HEK293 (cell line): ENCODE results near the gene KCNJ14.

Experiments
- CTCF ChIA-PET: fragments of 350-600 bp; formaldehyde crosslinking; extraction: SDS; loops from one replicate; lab custom pipeline; 2021; ENCODE audit warnings: antibody characterized with exemption; lab: Yijun Ruan, JAX
- POLR2A ChIA-PET: fragments of 300-600 bp; formaldehyde crosslinking; extraction: SDS; loops from one replicate; lab custom pipeline; 2020; ENCODE audit warnings: antibody characterized with exemption, inconsistent platforms; lab: Yijun Ruan, JAX
- H3K27ac ChIP-seq: fragments of 200-500 bp; sonication (Bioruptor generic); 2 replicates; pipeline ENCODE4 v1.5.1; 2014; ENCODE audit warnings: low read depth, low read length, control low read depth, inconsistent platforms; ENCODE audit errors: extremely low read depth
- H3K36me3 ChIP-seq, 2 experiments: fragments of 200-500 bp in 1 of 2; sonication (Bioruptor generic) in 1 of 2; 1 replicate in 1 of 2; 2 replicates in 1 of 2; pipeline ENCODE4 v1.5.1; 2014 to 2017; ENCODE audit warnings: inconsistent platforms in 2 of 2, low read length in 2 of 2; ENCODE audit not compliant: control insufficient read depth in 2 of 2, insufficient read depth in 1 of 2
- H3K4me1 ChIP-seq: fragments of 200-500 bp; sonication (Bioruptor generic); 2 replicates; pipeline ENCODE4 v1.5.1; 2014; ENCODE audit warnings: mild to moderate bottlenecking, low read length, inconsistent platforms; ENCODE audit not compliant: control insufficient read depth, insufficient read depth
- H3K4me3 ChIP-seq: 2 replicates; pipeline ENCODE4 v1.5.1; 2011; ENCODE audit warnings: low read depth, mild to moderate bottlenecking, control low read depth, low read length, moderate library complexity
- H3K9me3 ChIP-seq: fragments of 200-500 bp; sonication (Bioruptor generic); 2 replicates; pipeline ENCODE4 v1.5.1; 2014; ENCODE audit warnings: low read depth, low read length, inconsistent platforms; ENCODE audit not compliant: control insufficient read depth, insufficient read depth
- GFI1B ChIP-seq: fragments of 450-650 bp; formaldehyde crosslinking; IDR thresholded peaks from 2 replicates; pipeline ENCODE4 v1.5.1; 2016; ENCODE audit warnings: missing biosample characterization, missing genetic modification characterization
- GLI4 ChIP-seq: fragments of 450-650 bp; formaldehyde crosslinking; IDR thresholded peaks from 2 replicates; pipeline ENCODE4 v1.5.1; 2016; ENCODE audit warnings: missing biosample characterization, missing genetic modification characterization
- GLIS1 ChIP-seq: fragments of 450-650 bp; formaldehyde crosslinking; IDR thresholded peaks from 2 replicates; pipeline ENCODE4 v1.5.1; 2016; ENCODE audit warnings: missing biosample characterization, missing genetic modification characterization
- INSM2 ChIP-seq: fragments of 450-650 bp; formaldehyde crosslinking; IDR thresholded peaks from 2 replicates; pipeline ENCODE4 v1.5.1; 2016; ENCODE audit warnings: missing biosample characterization, missing genetic modification characterization
- OSR2 ChIP-seq: fragments of 450-650 bp; formaldehyde crosslinking; IDR thresholded peaks from 2 replicates; pipeline ENCODE4 v1.5.1; 2016; ENCODE audit warnings: missing biosample characterization, missing genetic modification characterization
- ZBTB11 ChIP-seq: fragments of 450-650 bp; formaldehyde crosslinking; conservative IDR thresholded peaks from 2 replicates; pipeline ENCODE4 v1.5.1; 2016; ENCODE audit warnings: low read depth, missing biosample characterization, missing genetic modification characterization
- ZBTB20 ChIP-seq: fragments of 450-650 bp; formaldehyde crosslinking; IDR thresholded peaks from 2 replicates; pipeline ENCODE4 v1.5.1; 2016; ENCODE audit warnings: missing biosample characterization, missing genetic modification characterization
- ZFHX2 ChIP-seq: fragments of 450-650 bp; formaldehyde crosslinking; conservative IDR thresholded peaks from 2 replicates; pipeline ENCODE4 v1.5.1; 2016; ENCODE audit warnings: missing biosample characterization, missing genetic modification characterization
- ZFP37 ChIP-seq: fragments of 450-650 bp; formaldehyde crosslinking; IDR thresholded peaks from 2 replicates; pipeline ENCODE4 v1.5.1; 2016; ENCODE audit warnings: missing biosample characterization, missing genetic modification characterization
- ZIC2 ChIP-seq: fragments of 450-650 bp; formaldehyde crosslinking; IDR thresholded peaks from 2 replicates; pipeline ENCODE4 v1.5.1; 2016; ENCODE audit warnings: missing biosample characterization, missing genetic modification characterization
- ZNF132 ChIP-seq: fragments of 450-650 bp; formaldehyde crosslinking; IDR thresholded peaks from 2 replicates; pipeline ENCODE4 v1.5.1; 2017; ENCODE audit warnings: missing biosample characterization, missing genetic modification characterization, borderline replicate concordance
- ZNF133 ChIP-seq: fragments of 450-650 bp; formaldehyde crosslinking; IDR thresholded peaks from 2 replicates; pipeline ENCODE4 v1.5.1; 2016; ENCODE audit warnings: missing biosample characterization, missing genetic modification characterization
- ZNF140 ChIP-seq: fragments of 450-650 bp; formaldehyde crosslinking; IDR thresholded peaks from 2 replicates; pipeline ENCODE4 v1.5.1; 2016; ENCODE audit warnings: missing biosample characterization, missing genetic modification characterization
- ZNF184 ChIP-seq: fragments of 450-650 bp; IDR thresholded peaks from 2 replicates; pipeline ENCODE4 v1.5.1; 2018; ENCODE audit warnings: missing biosample characterization, mild to moderate bottlenecking, missing genetic modification characterization
- ZNF24 ChIP-seq: fragments of 450-650 bp; formaldehyde crosslinking; IDR thresholded peaks from 2 replicates; pipeline ENCODE4 v1.5.1; 2016; ENCODE audit warnings: missing biosample characterization, missing genetic modification characterization
- ZNF26 ChIP-seq: fragments of 450-650 bp; formaldehyde crosslinking; IDR thresholded peaks from 2 replicates; pipeline ENCODE4 v1.5.1; 2016; ENCODE audit warnings: missing biosample characterization, missing genetic modification characterization
- ZNF362 ChIP-seq: fragments of 450-650 bp; formaldehyde crosslinking; IDR thresholded peaks from 2 replicates; pipeline ENCODE4 v1.5.1; 2016; ENCODE audit warnings: missing biosample characterization, missing genetic modification characterization
- ZNF394 ChIP-seq: fragments of 450-650 bp; formaldehyde crosslinking; IDR thresholded peaks from 2 replicates; pipeline ENCODE4 v1.5.1; 2016; ENCODE audit warnings: missing biosample characterization, missing genetic modification characterization, mild to moderate bottlenecking, moderate library complexity, borderline replicate concordance
- ZNF48 ChIP-seq: fragments of 450-650 bp; formaldehyde crosslinking; IDR thresholded peaks from 2 replicates; pipeline ENCODE4 v1.5.1; 2016; ENCODE audit warnings: missing biosample characterization, missing genetic modification characterization
- ZNF645 ChIP-seq: fragments of 450-650 bp; formaldehyde crosslinking; IDR thresholded peaks from 2 replicates; pipeline ENCODE4; 2016; ENCODE audit warnings: missing biosample characterization, missing genetic modification characterization
- ZNF76 ChIP-seq: fragments of 450-650 bp; formaldehyde crosslinking; IDR thresholded peaks from 2 replicates; pipeline ENCODE4; 2016; ENCODE audit warnings: low read depth, missing biosample characterization, missing genetic modification characterization, borderline replicate concordance
- ZNF776 ChIP-seq: fragments of 450-650 bp; formaldehyde crosslinking; IDR thresholded peaks from 2 replicates; pipeline ENCODE4 v1.5.0; 2017; ENCODE audit warnings: missing biosample characterization, missing genetic modification characterization, borderline replicate concordance
- ZSCAN23 ChIP-seq: fragments of 450-650 bp; formaldehyde crosslinking; IDR thresholded peaks from 2 replicates; pipeline ENCODE4 v1.5.1; 2016; ENCODE audit warnings: missing biosample characterization, missing genetic modification characterization
- ZSCAN5A ChIP-seq: fragments of 450-650 bp; formaldehyde crosslinking; IDR thresholded peaks from 2 replicates; pipeline ENCODE4 v1.5.1; 2016; ENCODE audit warnings: missing biosample characterization, missing genetic modification characterization

KCNJ14 gene

GRCh38 chr19:48510421-48511268 is 55.3 kb downstream of the KCNJ14 start (continued):
- TF ChIP-seq ZNF76 (tag by site-specific recombination) (peak; percentile 99), ZNF140 (tag by site-specific recombination) (no peak), ZNF26 (no peak), ZSCAN23 (tag by site-specific recombination) (no peak), ZNF362 (tag by site-specific recombination) (no peak), ZBTB11 (no peak; the same call in 1 of the 2 replicates), OSR2 (tag by site-specific recombination) (no peak)
- TF ChIP-seq, all 188 proteins: peak for 11

- POLR2A ChIA-PET = interaction anchor here (0.7 kb wide), 1 partner anchor 42 kb away, joined by 4 read pairs; no protein-coding TSS in a partner anchor
- CTCF ChIA-PET = interaction anchor here (8.2 kb wide), 1 partner anchor 74 kb away, joined by 272 read pairs; no protein-coding TSS in a partner anchor
- Histone ChIP-seq H3K9me3 (no peaks in the 10 kb centered on the region), H3K4me3 (peak overlapping the region; percentile 8), H3K4me1 (no peaks in the 10 kb centered on the region), H3K27ac (no peak overlapping the region), H3K36me3 (no peaks in the 10 kb centered on the region)
- TF ChIP-seq ZFP37 (tag by site-specific recombination) (no peak), GFI1B (tag by site-specific recombination) (no peak), ZNF24 (tag by site-specific recombination) (no peak), INSM2 (tag by site-specific recombination) (no peak), ZNF26 (no peak), ZNF776 (no peak), ZNF394 (tag by site-specific recombination) (no peak), ZNF133 (tag by site-specific recombination) (no peak), ZIC2 (peak; percentile 77), ZNF48 (tag by site-specific recombination) (no peak), ZNF132 (tag by site-specific recombination) (no peak), GLIS1 (peak; percentile 22; the same call in 1 of the 2 replicates), ZBTB20 (tag by site-specific recombination) (peak; percentile 67), ZNF184 (no peak), ZSCAN5A (tag by site-specific recombination) (no peak), ZNF645 (tag by site-specific recombination) (no peak), GLI4 (tag by site-specific recombination) (no peak), ZFHX2 (tag by site-specific recombination) (peak; percentile 12; the same call in 1 of the 2 replicates)
Observed at GRCh38 chr19:48511321-48511731, 56.0 kb downstream of the KCNJ14 start.
